HG03439 (cell line): Measurements from ENCODE around the gene MFAP2.

Source experiments
- ATAC-seq: cut with Tn5 transposase; IDR thresholded peaks from one replicate; pipeline ENCODE4 v1.9.1; 2021; ENCODE audit warnings: mild to moderate bottlenecking, moderate library complexity; ENCODE audit not compliant: unreplicated experiment

Gene MFAP2

DNA sequence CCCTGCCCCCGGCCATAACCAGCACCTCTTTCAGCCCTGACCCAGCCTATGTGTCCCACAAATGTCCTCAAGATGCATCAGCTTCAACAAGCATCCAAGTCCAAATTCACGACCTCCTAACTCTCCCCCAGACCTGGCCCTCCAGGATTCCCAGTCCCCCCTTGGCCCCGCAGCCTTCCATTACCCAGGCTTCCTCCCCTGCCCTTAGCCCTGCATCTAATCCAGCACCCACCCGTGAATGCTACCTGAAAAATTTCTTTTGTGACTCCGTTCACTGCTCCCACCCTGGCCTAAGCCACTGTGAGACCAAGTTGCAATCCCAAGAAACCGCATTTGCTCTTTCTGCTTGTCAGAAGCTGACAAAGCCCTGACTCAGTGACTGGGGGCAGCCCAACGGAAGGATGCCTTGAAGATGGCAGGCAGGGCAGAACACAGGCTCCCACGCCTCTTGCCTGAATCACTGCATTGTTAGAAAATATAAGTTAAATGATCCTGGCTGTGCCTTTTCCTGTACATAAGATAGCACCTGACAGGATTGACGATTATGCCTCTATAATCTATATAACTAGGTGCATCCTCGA lies 939 bp upstream of the MFAP2 start:
- no peak for ATAC-seq

DNA sequence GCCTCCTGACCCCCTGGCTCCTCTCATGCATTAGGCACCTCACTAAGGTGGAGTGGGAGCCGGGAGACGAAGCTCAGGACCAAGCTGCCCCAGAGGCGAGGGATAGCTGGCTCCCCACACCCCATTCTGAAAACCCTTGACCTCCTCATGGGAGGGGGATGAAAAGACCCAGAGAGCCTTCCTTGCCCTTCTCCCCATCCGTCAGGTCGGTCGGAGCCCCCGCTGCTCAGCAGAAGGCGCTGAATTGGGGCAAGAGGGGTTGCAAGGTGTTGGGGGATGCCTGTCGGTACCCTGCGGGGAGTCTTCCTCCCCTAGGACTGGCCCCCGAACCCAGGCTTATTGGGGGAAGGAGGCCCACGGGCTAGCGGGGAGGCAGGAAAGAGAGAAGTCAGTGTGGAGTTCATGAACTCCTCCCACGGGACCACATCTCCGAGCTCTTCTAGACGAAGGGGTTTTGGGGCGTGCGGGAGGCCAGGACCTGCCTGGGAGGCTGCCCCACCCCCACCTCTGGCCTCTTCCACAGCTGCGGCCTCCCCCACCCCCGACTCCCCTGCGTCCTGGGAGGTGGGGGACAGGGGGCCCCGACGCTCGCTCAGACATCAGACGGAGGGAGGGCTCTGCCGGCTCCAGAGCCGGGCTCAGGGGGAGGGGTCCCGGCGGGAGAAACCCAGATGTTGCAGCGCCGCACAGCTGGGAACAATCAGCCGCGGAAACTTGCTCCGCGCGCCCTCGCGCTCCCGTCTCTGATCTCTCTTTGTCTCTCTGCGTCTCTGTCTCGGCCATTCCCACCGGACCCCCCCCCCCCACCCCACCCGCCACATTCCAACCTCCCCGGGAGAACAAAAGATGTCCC lies 719 bp downstream of the MFAP2 start:
- no peak for ATAC-seq

DNA sequence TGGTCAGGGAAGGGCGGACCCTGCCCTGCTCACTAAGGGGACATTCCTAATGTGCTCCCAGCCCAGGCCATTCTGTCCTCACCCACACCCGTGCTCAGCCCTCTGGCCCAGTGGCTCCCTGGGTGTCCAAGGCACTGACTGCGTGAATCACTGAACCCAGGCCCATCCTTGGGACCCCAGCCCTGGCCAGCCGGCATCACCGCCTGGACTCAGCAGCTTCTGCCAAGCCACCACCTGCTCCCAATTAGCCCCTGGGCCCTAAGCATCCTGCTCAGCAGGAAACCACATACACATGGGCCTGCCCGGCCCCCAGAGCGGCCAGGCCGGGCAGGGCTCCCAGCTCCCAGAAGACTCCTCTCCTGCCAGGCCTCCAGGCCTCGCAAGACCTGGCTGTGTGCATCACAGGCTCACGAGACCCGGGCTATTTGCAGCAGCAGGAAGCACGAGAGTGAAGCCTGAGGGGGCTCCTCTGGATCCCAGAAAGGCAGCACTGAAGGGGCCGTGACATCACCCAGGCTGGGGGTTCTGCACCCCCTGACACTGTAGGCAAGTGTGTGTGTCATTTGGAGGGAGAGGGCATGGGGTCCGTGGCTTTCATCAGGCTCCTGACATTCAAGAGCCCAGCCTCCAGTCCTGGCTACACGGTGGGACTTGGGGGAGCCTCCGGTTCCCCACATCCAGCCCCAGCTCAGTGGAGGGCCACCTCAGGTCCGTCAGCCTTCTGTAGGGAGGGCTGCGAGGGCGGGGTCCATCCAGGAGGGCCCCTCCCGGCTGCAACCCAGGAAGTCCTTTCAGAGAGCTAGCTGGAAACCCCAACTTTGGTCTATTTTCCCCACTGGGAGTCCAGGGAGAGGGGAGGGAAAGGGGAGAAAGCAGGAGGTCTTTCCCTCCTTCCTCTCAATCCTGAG lies 1.6 kb downstream of the MFAP2 start:
- ATAC-seq: no peak

DNA sequence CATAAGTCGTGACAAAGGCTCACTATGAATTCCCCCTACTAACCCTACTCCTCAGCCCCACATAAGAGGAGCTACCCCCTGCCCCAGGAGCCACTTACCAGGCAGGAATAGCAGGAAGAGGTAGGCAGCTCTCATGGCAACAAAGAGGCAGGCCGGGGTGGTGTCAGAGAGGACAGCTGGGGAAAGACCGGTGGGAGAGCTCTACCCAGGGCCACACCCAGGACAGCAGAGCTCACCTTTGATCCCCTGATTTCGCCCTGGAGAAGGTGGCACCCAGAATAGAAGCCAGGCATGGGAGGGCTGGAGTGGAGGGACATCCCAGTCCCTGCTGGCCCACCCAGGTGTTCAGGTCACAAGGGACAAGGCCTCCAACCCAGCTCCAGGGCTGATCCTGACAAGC lies 2.3 kb downstream of the MFAP2 start:
- no peak for ATAC-seq

DNA sequence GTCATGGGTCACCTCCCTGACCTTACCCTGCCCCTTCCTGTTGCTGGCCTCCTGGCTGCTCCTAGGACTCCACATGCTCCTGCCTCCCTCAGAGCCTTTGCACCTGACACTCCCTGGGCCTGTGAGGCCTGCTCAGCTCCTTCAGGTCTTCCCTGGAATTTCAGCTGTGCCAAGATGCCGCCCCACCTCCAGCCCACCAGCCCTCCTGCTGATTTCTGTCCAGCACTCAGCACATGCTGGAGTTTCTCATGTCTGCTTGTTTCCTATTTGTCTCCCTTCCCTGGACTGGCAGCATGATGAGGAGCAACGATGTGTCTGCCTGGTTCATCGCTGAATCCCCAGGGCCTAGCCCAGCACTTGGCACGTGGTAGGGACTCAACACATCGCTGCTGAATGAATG lies 3.0 kb downstream of the MFAP2 start:
- no peak for ATAC-seq

GRCh38 chr1:16976966-16977365 lies 3.5 kb downstream of the MFAP2 start:
- ATAC-seq: no peak

GRCh38 chr1:16975838-16976237 lies 4.6 kb downstream of the MFAP2 start:
- ATAC-seq: no peak

- no peak for ATAC-seq
Observed at GRCh38 chr1:16975211-16975610, 5.2 kb downstream of the MFAP2 start.

- ATAC-seq: no peak
Observed at GRCh38 chr1:16973215-16973614, 7.2 kb downstream of the MFAP2 start.

- no peak for ATAC-seq
Observed at GRCh38 chr1:16972189-16972895, 8.1 kb downstream of the MFAP2 start.

- ATAC-seq: no peak
Observed at GRCh38 chr1:16971341-16972188, 8.9 kb downstream of the MFAP2 start.

- no peak for ATAC-seq
Observed at GRCh38 chr1:16970132-16970910, 10.1 kb downstream of the MFAP2 start.

- no peak for ATAC-seq
Observed at GRCh38 chr1:16969651-16970050, 10.8 kb downstream of the MFAP2 start.

DNA sequence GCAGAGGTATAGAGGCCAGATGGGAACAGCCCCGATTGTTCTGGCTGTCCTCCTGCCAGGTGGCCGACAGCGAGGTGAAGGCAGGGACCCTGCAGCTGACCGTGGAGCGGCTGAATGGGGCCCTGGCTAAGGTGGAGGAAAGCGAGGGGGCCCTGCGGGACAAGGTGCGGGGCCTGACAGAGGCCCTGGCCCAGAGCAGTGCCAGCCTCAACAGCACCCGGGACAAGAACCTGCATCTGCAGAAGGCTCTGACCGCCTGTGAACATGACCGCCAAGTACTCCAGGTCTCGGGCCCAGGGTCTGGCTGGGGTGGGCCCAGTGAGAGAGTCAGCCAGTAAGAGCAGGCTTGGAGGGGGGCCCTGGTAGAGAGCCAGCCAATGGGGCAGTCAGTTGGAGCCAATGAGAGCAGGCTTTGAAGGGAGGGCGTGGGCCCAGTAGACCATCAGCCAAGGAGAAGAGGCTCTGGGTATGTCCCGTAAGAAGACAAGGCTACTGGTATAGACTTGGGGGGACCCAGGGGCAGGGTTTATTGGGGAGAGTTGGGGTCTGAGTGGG lies 11.3 kb downstream of the MFAP2 start:
- ATAC-seq: no peak

- no peak for ATAC-seq
Observed at GRCh38 chr1:16968372-16968771, 12.0 kb downstream of the MFAP2 start.

GRCh38 chr1:16967962-16968361 lies 12.5 kb downstream of the MFAP2 start:
- no peak for ATAC-seq

GRCh38 chr1:16967095-16967575 lies 13.3 kb downstream of the MFAP2 start:
- no peak for ATAC-seq

- no peak for ATAC-seq
Observed at GRCh38 chr1:16966282-16966681, 14.1 kb downstream of the MFAP2 start.
